GM19240 (cell line): ENCODE measurements around the gene TSPAN4.

Experiments
- DNase-seq: peaks from one replicate; pipeline ENCODE4 v3.0.0; 2011; ENCODE audit warnings: low spot score; ENCODE audit not compliant: insufficient read length

Gene TSPAN4

GRCh38 chr11:848380-848931 is 5.8 kb downstream of the TSPAN4 start:
- DNase-seq: peak; percentile 95

- DNase-seq: no peak
Observed at GRCh38 chr11:849104-849824, 6.6 kb downstream of the TSPAN4 start.

- DNase-seq: no peak
Observed at GRCh38 chr11:849951-850774, 7.5 kb downstream of the TSPAN4 start.

- no peak for DNase-seq
Observed at GRCh38 chr11:850775-851763, 8.4 kb downstream of the TSPAN4 start.

- no peak for DNase-seq
Observed at GRCh38 chr11:852762-853161, 10.1 kb downstream of the TSPAN4 start.

- DNase-seq: no peak
Observed at GRCh38 chr11:853682-854448, 11.2 kb downstream of the TSPAN4 start.

GRCh38 chr11:854601-855329 is 12.1 kb downstream of the TSPAN4 start:
- DNase-seq: no peak

GRCh38 chr11:855330-855674 is 12.7 kb downstream of the TSPAN4 start:
- DNase-seq: no peak

- no peak for DNase-seq
Observed at GRCh38 chr11:855796-856195, 13.1 kb downstream of the TSPAN4 start.

GRCh38 chr11:856397-856796 is 13.7 kb downstream of the TSPAN4 start:
- no peak for DNase-seq

- DNase-seq: no peak
Observed at GRCh38 chr11:858053-858761, 15.6 kb downstream of the TSPAN4 start.

- DNase-seq: no peak
Observed at GRCh38 chr11:858762-859339, 16.2 kb downstream of the TSPAN4 start.

GRCh38 chr11:859394-860131 is 16.9 kb downstream of the TSPAN4 start:
- DNase-seq: no peak

GRCh38 chr11:860234-861104 is 17.8 kb downstream of the TSPAN4 start:
- no peak for DNase-seq

GRCh38 chr11:861105-861479 is 18.4 kb downstream of the TSPAN4 start:
- DNase-seq: no peak

- no peak for DNase-seq
Observed at GRCh38 chr11:862081-862661, 19.5 kb downstream of the TSPAN4 start.

- no peak for DNase-seq
Observed at GRCh38 chr11:862696-863022, 20.0 kb downstream of the TSPAN4 start.
